Left lung (tissue), 10 donors: ENCODE results near the gene HNF1A. TPM values are rescaled to one million over a fixed set of nuclear protein-coding genes. Genes with fewer than 3 reads are reported as not detected.
A peak's percentile ranks its signal among the peaks of the same experiment; 100 is the strongest.

Source experiments
- ATAC-seq: fragments of 200-7000 bp; cut with Tn5 transposase; one replicate; pipeline ENCODE4 v1.9.1; 2020; ENCODE audit warnings: moderate library complexity
- DNase-seq, 4 donors: peaks; one replicate each; pipeline ENCODE4 v3.0.0-alpha.2; 2013 to 2020
- H3K27ac ChIP-seq, 2 donors: fragments of 200-600 bp; sonication (generic) in 1 of 2; one replicate each; pipeline versions ENCODE4 v1.5.0 to v1.8.0; 2020 to 2021
- H3K27me3 ChIP-seq, 2 donors: fragments of 200-600 bp; sonication (generic) in 1 of 2; one replicate each; pipeline versions ENCODE4 v1.5.0 to v1.8.0; 2020 to 2021
- H3K36me3 ChIP-seq, 2 donors: fragments of 200-600 bp; sonication (generic) in 1 of 2; one replicate each; pipeline versions ENCODE4 v1.5.0 to v1.8.0; 2020 to 2021
- H3K4me1 ChIP-seq, 2 donors: fragments of 200-600 bp; one replicate each; pipeline ENCODE4 v1.8.0; 2021
- H3K4me3 ChIP-seq, 2 donors: fragments of 200-600 bp; sonication (generic) in 1 of 2; one replicate each; pipeline versions ENCODE4 v1.5.0 to v1.8.0; 2020 to 2021; ENCODE audit warnings: mild to moderate bottlenecking in 1 of 2
- H3K9me3 ChIP-seq, 2 donors: fragments of 200-600 bp; sonication (generic) in 1 of 2; one replicate each; pipeline versions ENCODE4 v1.5.0 to v1.8.0; 2020 to 2021
- intact Hi-C, 2 donors: fragments of 100-400 bp; cut with DNase I; formaldehyde crosslinking; loops; one replicate each; pipeline versions ENCODE4 v1.11.2 to v1.14.2; 2022
- polyA plus RNA-seq, 6 donors: library from polyadenylated mRNA; unstranded; fragments of 120-200 nt; gene quantifications; one replicate each; pipeline ENCODE4 v1.2.1, GENCODE V29; 2013; ENCODE audit not compliant: insufficient read length in 6 of 6
- total RNA-seq, 2 donors: library from RNA; stranded (reverse); fragmentation: NEBNext Ultra II Directional; extraction: Animal tissue kit (Norgen Biotek cat#: 25700); gene quantifications; one replicate each; pipeline ENCODE4 v1.2.1, GENCODE V29; 2021
- TF ChIP-seq, protein P1 (sequence below), 2 donors: fragments of 200-600 bp; sonication (generic) in 1 of 2; IDR thresholded peaks; one replicate each; pipeline versions ENCODE4 v1.5.0 to v1.8.0; 2021; ENCODE audit warnings: antibody characterized with exemption in 2 of 2
- donor health status: DM: no; HTN: yes; CAD: no.
- donor health status: DM: no; HTN: no; CAD: no.

Gene HNF1A
- total and polyA plus RNA-seq, 8 donors, result 0.10 to 3.6 (median 2.6) TPM; not detected in 1

- TF ChIP-seq, protein P1, sequence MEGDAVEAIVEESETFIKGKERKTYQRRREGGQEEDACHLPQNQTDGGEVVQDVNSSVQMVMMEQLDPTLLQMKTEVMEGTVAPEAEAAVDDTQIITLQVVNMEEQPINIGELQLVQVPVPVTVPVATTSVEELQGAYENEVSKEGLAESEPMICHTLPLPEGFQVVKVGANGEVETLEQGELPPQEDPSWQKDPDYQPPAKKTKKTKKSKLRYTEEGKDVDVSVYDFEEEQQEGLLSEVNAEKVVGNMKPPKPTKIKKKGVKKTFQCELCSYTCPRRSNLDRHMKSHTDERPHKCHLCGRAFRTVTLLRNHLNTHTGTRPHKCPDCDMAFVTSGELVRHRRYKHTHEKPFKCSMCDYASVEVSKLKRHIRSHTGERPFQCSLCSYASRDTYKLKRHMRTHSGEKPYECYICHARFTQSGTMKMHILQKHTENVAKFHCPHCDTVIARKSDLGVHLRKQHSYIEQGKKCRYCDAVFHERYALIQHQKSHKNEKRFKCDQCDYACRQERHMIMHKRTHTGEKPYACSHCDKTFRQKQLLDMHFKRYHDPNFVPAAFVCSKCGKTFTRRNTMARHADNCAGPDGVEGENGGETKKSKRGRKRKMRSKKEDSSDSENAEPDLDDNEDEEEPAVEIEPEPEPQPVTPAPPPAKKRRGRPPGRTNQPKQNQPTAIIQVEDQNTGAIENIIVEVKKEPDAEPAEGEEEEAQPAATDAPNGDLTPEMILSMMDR (IDR thresholded peaks at IDR 0.05), result no peak
- Histone ChIP-seq H3K27me3 (no peaks in the 10 kb centered on the region), H3K9me3 (peaks cover 0 to 2% of the 10 kb centered on the region in 2 donors), H3K4me1 (peaks cover 0 to 20% of the 10 kb centered on the region in 2 donors), H3K27ac (peak overlapping the region in 1 of 2 donors; percentile 18), H3K36me3 (peaks cover 0 to 45% of the 10 kb centered on the region in 2 donors), H3K4me3 (no peak overlapping the region)
- no peak for ATAC-seq
- intact Hi-C loops, result no loop called here
- DNase-seq, result peak in 1 of 4 donors; percentile 38
Measured at GRCh38 chr12:121026274-121027045, 48.1 kb downstream of the HNF1A start.

- H3K9me3 ChIP-seq, result peaks cover 0 to 2% of the 10 kb centered on the region in 2 donors
- no peak overlapping the region for H3K27ac ChIP-seq
- no peaks in the 10 kb centered on the region for H3K27me3 ChIP-seq
- TF ChIP-seq, protein P1 (IDR thresholded peaks at IDR 0.05), result no peak
- no peak overlapping the region for H3K4me3 ChIP-seq
- DNase-seq (no peak), ATAC-seq (no peak)
- intact Hi-C loops, result no loop called here
- H3K36me3 ChIP-seq, result peaks cover 0 to 50% of the 10 kb centered on the region in 2 donors
- peaks cover 0 to 35% of the 10 kb centered on the region in 2 donors for H3K4me1 ChIP-seq
Measured at GRCh38 chr12:121030576-121031212, 52.4 kb downstream of the HNF1A start.

DNA sequence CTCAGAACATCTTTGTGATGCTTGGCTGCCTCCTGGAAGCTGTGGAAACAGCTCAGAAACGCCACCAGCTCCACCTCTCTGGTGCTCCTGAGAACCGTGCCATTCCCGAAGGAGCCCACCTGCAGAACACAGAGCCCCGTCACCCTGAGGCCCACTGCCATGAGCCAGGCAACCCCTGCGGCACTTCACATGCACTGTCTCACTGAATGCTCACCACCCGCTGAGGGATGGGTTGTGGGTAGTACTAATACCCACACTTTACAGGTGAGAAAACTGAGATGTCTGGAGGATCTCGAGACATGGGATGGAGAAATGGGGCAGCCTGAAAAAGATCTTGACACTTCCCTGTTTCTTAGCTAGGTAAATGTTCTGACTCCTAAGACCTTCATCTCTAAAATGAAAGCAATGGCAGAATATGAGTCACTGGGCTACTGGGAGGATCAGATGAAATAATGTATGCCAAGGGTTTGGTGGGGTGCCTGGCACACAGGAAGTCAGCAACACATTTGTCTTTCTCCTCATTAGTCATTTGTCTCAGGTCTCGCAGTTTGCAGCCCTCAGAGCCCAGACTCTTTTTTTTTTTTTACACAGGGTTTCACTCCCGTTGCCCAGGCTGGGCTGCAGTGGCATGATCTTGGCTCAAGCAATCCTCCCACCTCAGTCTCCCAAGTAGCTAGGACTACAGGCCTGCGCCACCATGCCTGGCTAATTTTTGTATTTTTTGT lies 55.4 kb downstream of the HNF1A start:
- H3K4me1 ChIP-seq, result peaks cover 0 to 50% of the 10 kb centered on the region in 2 donors
- TF ChIP-seq, protein P1 (IDR thresholded peaks at IDR 0.05), result no peak
- no peaks in the 10 kb centered on the region for H3K27me3 ChIP-seq
- ATAC-seq, result peak; percentile 41
- H3K27ac ChIP-seq, result peak overlapping the region in 1 of 2 donors; percentile 60
- no peak overlapping the region for H3K4me3 ChIP-seq
- intact Hi-C loops, result no loop called here
- no peaks in the 10 kb centered on the region for H3K9me3 ChIP-seq
- peaks cover 0 to 33% of the 10 kb centered on the region in 2 donors for H3K36me3 ChIP-seq
- no peak for DNase-seq

- intact Hi-C loops, result no loop called here
- H3K9me3 ChIP-seq, result no peaks in the 10 kb centered on the region
- no peaks in the 10 kb centered on the region for H3K27me3 ChIP-seq
- peaks cover 0 to 26% of the 10 kb centered on the region in 2 donors for H3K36me3 ChIP-seq
- no peak overlapping the region for H3K4me3 ChIP-seq
- DNase-seq (no peak), ATAC-seq (no peak)
- H3K4me1 ChIP-seq, result peaks cover 0 to 54% of the 10 kb centered on the region in 2 donors
- no peak overlapping the region for H3K27ac ChIP-seq
- TF ChIP-seq, protein P1 (IDR thresholded peaks at IDR 0.05), result no peak
Measured at GRCh38 chr12:121034616-121035305, 56.4 kb downstream of the HNF1A start.
